HepG2 (cell line): ENCODE data around the gene RASSF7. TPM values are rescaled to one million over a fixed set of nuclear protein-coding genes. Genes with fewer than 3 reads are reported as not detected.

Experiments
- ELF3 ChIP-seq: IDR thresholded peaks from 2 replicates; pipeline ENCODE4 v1.6.1; 2016; ENCODE audit warnings: missing genetic modification reagents, missing compliant biosample characterization
- KLF15 ChIP-seq: sonication (generic); formaldehyde crosslinking; IDR thresholded peaks from 2 replicates; pipeline ENCODE4 v1.8.1; 2023; ENCODE audit warnings: borderline replicate concordance, mild to moderate bottlenecking, inconsistent platforms, missing genetic modification reagents, mixed read lengths
- KLF16 ChIP-seq, 2 experiments: sonication (generic) in 1 of 2; formaldehyde crosslinking in 1 of 2; IDR thresholded peaks; 2 replicates each; pipeline versions ENCODE4 v1.6.1 to v1.8.0; 2016 to 2023; ENCODE audit warnings: missing genetic modification reagents in 2 of 2, missing compliant biosample characterization in 1 of 2
- RBFOX2 ChIP-seq: fragments of 200-400 bp; formaldehyde crosslinking; IDR thresholded peaks from 2 replicates; pipeline ENCODE4 v1.6.1; 2017; ENCODE audit warnings: low read depth, mild to moderate bottlenecking, low read length
- RXRB ChIP-seq: IDR thresholded peaks from 2 replicates; pipeline ENCODE4 v1.6.1; 2016; ENCODE audit warnings: borderline replicate concordance, missing genetic modification reagents, missing compliant biosample characterization
- SATB2 ChIP-seq: sonication (generic); formaldehyde crosslinking; IDR thresholded peaks from 2 replicates; pipeline ENCODE4 v1.5.0; 2020; ENCODE audit warnings: missing genetic modification reagents
- SRF ChIP-seq: IDR thresholded peaks from 2 replicates; pipeline ENCODE4 v1.6.1; 2011; ENCODE audit warnings: mild to moderate bottlenecking, low read depth, low read length, moderate library complexity
- SSRP1 ChIP-seq: IDR thresholded peaks from 2 replicates; pipeline ENCODE4 v1.6.1; 2016; ENCODE audit warnings: control low read depth
- THRA ChIP-seq: sonication (generic); formaldehyde crosslinking; IDR thresholded peaks from 2 replicates; pipeline ENCODE4 v1.4.0; 2020; ENCODE audit warnings: missing genetic modification reagents, borderline replicate concordance
- ZBTB38 ChIP-seq: sonication (generic); formaldehyde crosslinking; IDR thresholded peaks from 2 replicates; pipeline ENCODE4 v1.5.1; 2020; ENCODE audit warnings: mild to moderate bottlenecking, missing genetic modification reagents
- ZBTB42 ChIP-seq: sonication (generic); formaldehyde crosslinking; IDR thresholded peaks from 2 replicates; pipeline ENCODE4 v1.5.0; 2020; ENCODE audit warnings: mild to moderate bottlenecking, missing genetic modification reagents
- ZBTB44 ChIP-seq: sonication (generic); formaldehyde crosslinking; IDR thresholded peaks from 2 replicates; pipeline ENCODE4 v1.4.0; 2020; ENCODE audit warnings: missing genetic modification reagents
- ZC3H13 ChIP-seq: sonication (generic); formaldehyde crosslinking; IDR thresholded peaks from 2 replicates; pipeline ENCODE4 v1.8.1; 2023; ENCODE audit warnings: mild to moderate bottlenecking, missing genetic modification reagents, moderate library complexity
- ZFP37 ChIP-seq: sonication (generic); formaldehyde crosslinking; IDR thresholded peaks from 2 replicates; pipeline ENCODE4 v1.4.0; 2020; ENCODE audit warnings: missing genetic modification reagents, borderline replicate concordance
- ZFY ChIP-seq: sonication (generic); formaldehyde crosslinking; IDR thresholded peaks from 2 replicates; pipeline ENCODE4 v1.4.0; 2020; ENCODE audit warnings: missing genetic modification reagents
- ZMYM2 ChIP-seq: sonication (generic); formaldehyde crosslinking; IDR thresholded peaks from 2 replicates; pipeline ENCODE4 v1.8.0; 2022; ENCODE audit warnings: mild to moderate bottlenecking, missing genetic modification reagents
- ZNF205 ChIP-seq: IDR thresholded peaks from 2 replicates; pipeline ENCODE4 v1.6.1; 2018; ENCODE audit warnings: missing biosample characterization, missing genetic modification reagents
- ZNF263 ChIP-seq: sonication (generic); formaldehyde crosslinking; IDR thresholded peaks from 2 replicates; pipeline ENCODE4 v1.4.0; 2020; ENCODE audit warnings: missing genetic modification reagents
- ZNF615 ChIP-seq: sonication (generic); formaldehyde crosslinking; IDR thresholded peaks from 2 replicates; pipeline ENCODE4 v1.5.0; 2020; ENCODE audit warnings: mild to moderate bottlenecking, missing genetic modification reagents, borderline replicate concordance
- ZNF773 ChIP-seq: sonication (generic); formaldehyde crosslinking; IDR thresholded peaks from 2 replicates; pipeline ENCODE4 v1.4.0; 2020; ENCODE audit warnings: missing genetic modification reagents, borderline replicate concordance
- ZUFSP ChIP-seq: sonication (generic); formaldehyde crosslinking; IDR thresholded peaks from 2 replicates; pipeline ENCODE4 v1.9.0; 2021; ENCODE audit warnings: missing genetic modification reagents, mild to moderate bottlenecking, borderline replicate concordance
- ZZZ3 ChIP-seq: sonication (generic); formaldehyde crosslinking; IDR thresholded peaks from 2 replicates; pipeline ENCODE4 v1.4.0; 2020; ENCODE audit warnings: missing genetic modification reagents, mild to moderate bottlenecking, borderline replicate concordance
- polyA plus RNA-seq, 8 experiments: library from polyadenylated mRNA; depleted of rRNA in 3 of 8; stranded (reverse) in 7 of 8; unstranded in 1 of 8; fragments of >200 nt; fragmentation: Illumina TruSeq in 4 of 8; extraction: Trizol in 4 of 8; gene quantifications; 2 replicates each; pipeline versions ENCODE4 v1.2.1 to v1.2.3, GENCODE V29; 2011 to 2016; ENCODE audit warnings: low read depth in 4 of 8, missing spikeins in 1 of 8, mixed read lengths in 1 of 8; ENCODE audit not compliant: insufficient read depth in 1 of 8
- total RNA-seq, 5 experiments: library from RNA; depleted of rRNA; stranded (reverse); fragments of >200 nt; fragmentation: Illumina TruSeq; extraction: Trizol; gene quantifications; 2 replicates each; pipeline ENCODE4 v1.2.3, GENCODE V29; 2016; ENCODE audit warnings: low read depth in 1 of 5
- TF ChIP-seq, protein P1 (sequence below): sonication (generic); formaldehyde crosslinking; IDR thresholded peaks from 2 replicates; pipeline ENCODE4 v1.8.1; 2023; ENCODE audit warnings: mild to moderate bottlenecking, missing genetic modification reagents, borderline replicate concordance
- TF ChIP-seq, protein P2 (sequence below): sonication (generic); formaldehyde crosslinking; IDR thresholded peaks from 2 replicates; pipeline ENCODE4 v1.5.0; 2020; ENCODE audit warnings: missing genetic modification reagents

Gene RASSF7
- total and polyA plus RNA-seq, 2 of the 13 experiments (the other 11 are each of a cell fraction or from before 2014, with no cell fraction given), result 20.2 to 28.6 TPM

DNA sequence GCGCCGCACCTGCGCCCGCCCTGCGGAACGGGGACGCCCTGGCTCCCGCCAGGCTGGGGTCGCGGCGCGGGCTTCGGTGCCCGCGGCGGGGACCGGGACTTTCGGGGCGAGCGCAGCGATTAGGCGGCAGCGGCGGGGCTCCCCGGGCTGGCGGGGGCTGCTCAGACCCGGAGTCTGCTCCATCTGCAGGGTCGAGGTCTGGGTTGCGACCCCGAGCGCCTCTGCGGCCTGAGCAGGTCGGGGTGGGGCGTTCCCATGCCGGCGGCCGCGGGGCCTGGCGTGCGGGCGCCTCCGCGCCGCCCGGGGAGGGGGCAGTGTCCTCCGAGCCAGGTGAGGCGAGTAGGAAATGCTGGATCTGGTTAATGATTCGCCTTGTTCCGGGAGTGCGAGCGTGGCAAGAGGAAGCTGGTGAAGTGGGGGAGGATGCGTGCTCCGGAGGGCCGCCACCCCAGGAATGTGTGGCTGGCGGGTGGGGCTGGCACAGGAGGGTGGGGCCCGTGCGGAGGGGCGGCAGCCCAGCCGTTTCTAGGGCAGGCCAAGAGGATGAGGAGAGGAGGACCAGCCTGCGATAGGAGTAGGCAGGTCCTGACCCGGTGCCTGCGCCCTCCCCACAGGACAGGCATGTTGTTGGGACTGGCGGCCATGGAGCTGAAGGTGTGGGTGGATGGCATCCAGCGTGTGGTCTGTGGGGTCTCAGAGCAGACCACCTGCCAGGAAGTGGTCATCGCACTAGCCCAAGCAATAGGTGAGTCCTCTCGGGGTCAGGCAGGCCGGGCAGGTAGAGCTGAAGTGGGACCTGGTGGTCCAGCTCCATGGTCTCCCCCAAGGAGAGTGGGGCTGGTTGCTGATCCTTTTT is 606 bp downstream of the RASSF7 start (continued):
- no peak for TF ChIP-seq ZNF615 (CRISPR knock-in tag)
- no peak for TF ChIP-seq ZFP37 (CRISPR knock-in tag)
- TF ChIP-seq SSRP1 (CRISPR knock-in tag), result no peak
- no peak for TF ChIP-seq ZBTB44 (CRISPR knock-in tag)
- peak; percentile 65; the same call in 1 of the 2 replicates for TF ChIP-seq ZFY (CRISPR knock-in tag)
- no peak for TF ChIP-seq ZMYM2 (CRISPR knock-in tag)
- TF ChIP-seq ZBTB38, result peak; percentile 69; the same call in 1 of the 2 replicates
- TF ChIP-seq, protein P1, sequence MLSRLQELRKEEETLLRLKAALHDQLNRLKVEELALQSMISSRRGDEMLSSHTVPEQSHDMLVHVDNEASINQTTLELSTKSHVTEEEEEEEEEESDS, result no peak
- TF ChIP-seq ZZZ3 (CRISPR knock-in tag), result no peak
- TF ChIP-seq SATB2, result no peak
- no peak for TF ChIP-seq KLF15 (CRISPR knock-in tag)
- TF ChIP-seq KLF16 (CRISPR knock-in tag; IDR thresholded peaks at IDR 0.05), result no peak
- TF ChIP-seq ZUFSP (CRISPR knock-in tag), result no peak
- no peak for TF ChIP-seq ZBTB42 (CRISPR knock-in tag)
- TF ChIP-seq ZNF773 (CRISPR knock-in tag), result no peak
- TF ChIP-seq ELF3 (CRISPR knock-in tag), result peak; percentile 95
- no peak for TF ChIP-seq THRA (CRISPR knock-in tag)
- peak; percentile 72 for TF ChIP-seq RBFOX2
- TF ChIP-seq ZNF205 (CRISPR knock-in tag), result no peak
- TF ChIP-seq RXRB (CRISPR knock-in tag), result no peak
- no peak for TF ChIP-seq ZC3H13
- TF ChIP-seq, protein P2, sequence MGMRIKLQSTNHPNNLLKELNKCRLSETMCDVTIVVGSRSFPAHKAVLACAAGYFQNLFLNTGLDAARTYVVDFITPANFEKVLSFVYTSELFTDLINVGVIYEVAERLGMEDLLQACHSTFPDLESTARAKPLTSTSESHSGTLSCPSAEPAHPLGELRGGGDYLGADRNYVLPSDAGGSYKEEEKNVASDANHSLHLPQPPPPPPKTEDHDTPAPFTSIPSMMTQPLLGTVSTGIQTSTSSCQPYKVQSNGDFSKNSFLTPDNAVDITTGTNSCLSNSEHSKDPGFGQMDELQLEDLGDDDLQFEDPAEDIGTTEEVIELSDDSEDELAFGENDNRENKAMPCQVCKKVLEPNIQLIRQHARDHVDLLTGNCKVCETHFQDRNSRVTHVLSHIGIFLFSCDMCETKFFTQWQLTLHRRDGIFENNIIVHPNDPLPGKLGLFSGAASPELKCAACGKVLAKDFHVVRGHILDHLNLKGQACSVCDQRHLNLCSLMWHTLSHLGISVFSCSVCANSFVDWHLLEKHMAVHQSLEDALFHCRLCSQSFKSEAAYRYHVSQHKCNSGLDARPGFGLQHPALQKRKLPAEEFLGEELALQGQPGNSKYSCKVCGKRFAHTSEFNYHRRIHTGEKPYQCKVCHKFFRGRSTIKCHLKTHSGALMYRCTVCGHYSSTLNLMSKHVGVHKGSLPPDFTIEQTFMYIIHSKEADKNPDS, result no peak
- peak; percentile 13; the same call in 1 of the 2 replicates for TF ChIP-seq ZNF263 (CRISPR knock-in tag)
- no peak for TF ChIP-seq SRF
